Stimulated activated CD4-positive, alpha-beta T cell treated with anti-CD3 and anti-CD28 coated beads, Interleukin-12 subunit alpha, Interleukin-12 subunit beta, amount 100 ng/mL, for 48 hours (primary cell): Measurements from ENCODE around the gene ACTR1B.
"Not testable (repeated sequence)": the region's sequence is repeated elsewhere in the genome, so short reads cannot be mapped to it uniquely, and the experiment has no call there.

ENCODE experiments used
- DNase-seq, 3 donors: peaks; one replicate each; pipeline ENCODE4 v3.0.0-alpha.2; 2020; ENCODE audit warnings: low read depth in 2 of 3, low spot score in 1 of 3

ACTR1B gene

GRCh38 chr2:97663962-97664635 lies at the start of gene ACTR1B:
ACTR1B (minus strand) TSS chr2:97664044; CDS start chr2:97663890, 154 bp downstream.
- DNase-seq, result peak; percentile 94 to 98 (median 96)

GRCh38 chr2:97712693-97713295 lies 49.0 kb upstream of the ACTR1B start:
- peak in 1 of 3 donors; percentile 38 for DNase-seq

GRCh38 chr2:97712175-97712574 lies 48.3 kb upstream of the ACTR1B start:
- not testable (repeated sequence) for DNase-seq

GRCh38 chr2:97711394-97711711 lies 47.5 kb upstream of the ACTR1B start:
- DNase-seq, result no peak

- no peak for DNase-seq
Measured at GRCh38 chr2:97708608-97709007, 44.8 kb upstream of the ACTR1B start.

- DNase-seq, result no peak
Measured at GRCh38 chr2:97708048-97708380, 44.2 kb upstream of the ACTR1B start.

GRCh38 chr2:97707362-97708047 lies 43.7 kb upstream of the ACTR1B start:
- no peak for DNase-seq

- no peak for DNase-seq
Measured at GRCh38 chr2:97706708-97707345, 43.0 kb upstream of the ACTR1B start.

GRCh38 chr2:97706112-97706511 lies 42.3 kb upstream of the ACTR1B start:
- no peak for DNase-seq

GRCh38 chr2:97704989-97705388 lies 41.1 kb upstream of the ACTR1B start:
- no peak for DNase-seq

GRCh38 chr2:97703741-97704140 lies 39.9 kb upstream of the ACTR1B start:
- no peak for DNase-seq

GRCh38 chr2:97702731-97703470 lies 39.1 kb upstream of the ACTR1B start:
- no peak for DNase-seq

- no peak for DNase-seq
Measured at GRCh38 chr2:97701851-97702465, 38.1 kb upstream of the ACTR1B start.

GRCh38 chr2:97701186-97701585 lies 37.3 kb upstream of the ACTR1B start:
- DNase-seq, result no peak

- DNase-seq, result peak in 1 of 3 donors; percentile 73
Measured at GRCh38 chr2:97699765-97700444, 36.1 kb upstream of the ACTR1B start.

GRCh38 chr2:97698530-97698929 lies 34.7 kb upstream of the ACTR1B start:
- no peak for DNase-seq

- DNase-seq, result peak; percentile 84 to 97 (median 89)
Measured at GRCh38 chr2:97697252-97698235, 33.7 kb upstream of the ACTR1B start.

GRCh38 chr2:97695744-97696143 lies 31.9 kb upstream of the ACTR1B start:
- DNase-seq, result no peak

GRCh38 chr2:97693476-97693875 lies 29.6 kb upstream of the ACTR1B start:
- no peak for DNase-seq
